ENCODE measurements around the gene KAT6B. TPM values are rescaled to one million over a fixed set of nuclear protein-coding genes. Genes with fewer than 3 reads are reported as not detected.

Gene KAT6B
- total RNA-seq, 1 experiment from 2014 or later = 21.8 TPM

- ChIA-PET POLR2A (ENCODE audit: low non-redundant PET) (no interaction called here), CTCF (no interaction called here)
- Histone ChIP-seq H3K9me3 (ENCODE audit: low read depth, low read length, poor library complexity, severe bottlenecking) (no peaks in the 10 kb centered on the region), H3K4me3 (ENCODE audit: low read depth, low read length, poor library complexity, severe bottlenecking) (no peak overlapping the region), H3K27me3 (replicated peaks; ENCODE audit: insufficient read depth, low read depth, low read length, poor library complexity) (no peaks in the 10 kb centered on the region), H3K36me3 (ENCODE audit: insufficient read depth, low read length, poor library complexity, severe bottlenecking) (no peaks in the 10 kb centered on the region), H3K4me1 (ENCODE audit: insufficient read depth, low read length, poor library complexity, severe bottlenecking) (no peaks in the 10 kb centered on the region), H3K27ac (ENCODE audit: low read depth, low read length, poor library complexity, severe bottlenecking) (no peak overlapping the region)
- no peak for TF ChIP-seq EZH2 (IDR thresholded peaks at IDR 0.05; ENCODE audit: borderline replicate concordance, low read depth, low read length, poor library complexity, severe bottlenecking)
- no peak for TF ChIP-seq CTCF (conservative IDR thresholded peaks at IDR 0.05; ENCODE audit: low read depth, low read length)
- no TSS peak for BruUV-seq (replicated peaks)
- intact Hi-C loops (cut with micrococcal nuclease; ENCODE audit: unreplicated experiment) = no loop called here
- no peak for DNase-seq (ENCODE audit: low spot score)
Measured at GRCh38 chr10:75042292-75042974, 216.0 kb downstream of the KAT6B start.

GRCh38 chr10:75043256-75044131, 217.1 kb downstream of the KAT6B start:
- H3K4me3 ChIP-seq (ENCODE audit: low read depth, low read length, poor library complexity, severe bottlenecking) = no peak overlapping the region
- no peaks in the 10 kb centered on the region for H3K9me3 ChIP-seq (ENCODE audit: low read depth, low read length, poor library complexity, severe bottlenecking)
- intact Hi-C loops (cut with micrococcal nuclease; ENCODE audit: unreplicated experiment) = no loop called here
- H3K27ac ChIP-seq (ENCODE audit: low read depth, low read length, poor library complexity, severe bottlenecking) = no peak overlapping the region
- no peak for TF ChIP-seq EZH2 (IDR thresholded peaks at IDR 0.05; ENCODE audit: borderline replicate concordance, low read depth, low read length, poor library complexity, severe bottlenecking)
- no peak for TF ChIP-seq CTCF (conservative IDR thresholded peaks at IDR 0.05; ENCODE audit: low read depth, low read length)
- peaks cover 1% of the 10 kb centered on the region for H3K4me1 ChIP-seq (ENCODE audit: insufficient read depth, low read length, poor library complexity, severe bottlenecking)
- ChIA-PET POLR2A (ENCODE audit: low non-redundant PET) (no interaction called here), CTCF (interaction anchor here (0.6 kb wide), 1 partner anchor 755 kb away, joined by 4 read pairs; no protein-coding TSS in a partner anchor)
- no peaks in the 10 kb centered on the region for H3K27me3 ChIP-seq (replicated peaks; ENCODE audit: insufficient read depth, low read depth, low read length, poor library complexity)
- no peak for DNase-seq (ENCODE audit: low spot score)
- no TSS peak for BruUV-seq (replicated peaks)
- no peaks in the 10 kb centered on the region for H3K36me3 ChIP-seq (ENCODE audit: insufficient read depth, low read length, poor library complexity, severe bottlenecking)

GRCh38 chr10:75048669-75049098, 222.3 kb downstream of the KAT6B start:
- Histone ChIP-seq H3K27ac (ENCODE audit: low read depth, low read length, poor library complexity, severe bottlenecking) (peak overlapping the region; percentile 22), H3K36me3 (ENCODE audit: insufficient read depth, low read length, poor library complexity, severe bottlenecking) (no peaks in the 10 kb centered on the region), H3K4me3 (ENCODE audit: low read depth, low read length, poor library complexity, severe bottlenecking) (no peak overlapping the region), H3K27me3 (replicated peaks; ENCODE audit: insufficient read depth, low read depth, low read length, poor library complexity) (no peaks in the 10 kb centered on the region), H3K4me1 (ENCODE audit: insufficient read depth, low read length, poor library complexity, severe bottlenecking) (peaks cover 9% of the 10 kb centered on the region), H3K9me3 (ENCODE audit: low read depth, low read length, poor library complexity, severe bottlenecking) (no peaks in the 10 kb centered on the region)
- peak; percentile 41 for DNase-seq (ENCODE audit: low spot score)
- intact Hi-C loops (cut with micrococcal nuclease; ENCODE audit: unreplicated experiment) = no loop called here
- ChIA-PET CTCF (interaction anchor here (0.7 kb wide), 1 partner anchor 222 kb away, joined by 4 read pairs; the partner anchor contains the start of gene KAT6B), POLR2A (ENCODE audit: low non-redundant PET) (no interaction called here)
- TF ChIP-seq EZH2 (IDR thresholded peaks at IDR 0.05; ENCODE audit: borderline replicate concordance, low read depth, low read length, poor library complexity, severe bottlenecking) (no peak), CTCF (conservative IDR thresholded peaks at IDR 0.05; ENCODE audit: low read depth, low read length) (no peak)
- BruUV-seq (replicated peaks) = no TSS peak

All from A673 (cell line).